Lower leg skin (tissue), 4 donors: ENCODE data around the gene NQO1. TPM values are rescaled to one million over a fixed set of nuclear protein-coding genes. Genes with fewer than 3 reads are reported as not detected.

Experiments used
- DNase-seq, 2 donors: peaks; one replicate each; pipeline ENCODE4 v3.0.0-alpha.2; 2019; ENCODE audit warnings: low spot score in 2 of 2
- H3K4me3 ChIP-seq: fragments of 200-600 bp; sonication (generic); 2 replicates; pipeline ENCODE4 v1.5.1; 2017; ENCODE audit warnings: mild to moderate bottlenecking, low read depth; ENCODE audit not compliant: poor library complexity, severe bottlenecking
- POLR2A ChIP-seq, 2 donors: fragments of 450-650 bp; IDR thresholded peaks; one replicate each; pipeline ENCODE4 v1.6.1; 2016 to 2017; ENCODE audit warnings: antibody characterized with exemption in 2 of 2, mild to moderate bottlenecking in 1 of 2, moderate library complexity in 1 of 2
- WGBS, 2 donors: methylation state at CpG; one replicate each; pipeline ENCODE4 v1.1.5; 2018; 5-methylcytosine and 5-hydroxymethylcytosine counted together
- intact Hi-C: fragments of 100-400 bp; cut with DNase I; formaldehyde crosslinking; loops from one replicate; pipeline ENCODE4 v1.15.0; 2023; ENCODE audit warnings: low total_unique reads
- total RNA-seq, 4 donors: library from RNA; depleted of rRNA; stranded (reverse); fragments of >200 nt; gene quantifications; one replicate each; pipeline ENCODE4 v1.1.0, GENCODE V29; 2016
- TF ChIP-seq, protein P1 (sequence below), 3 donors: fragments of 450-650 bp; IDR thresholded peaks; one replicate each; pipeline ENCODE4 v1.5.1; 2016; ENCODE audit warnings: antibody characterized with exemption in 3 of 3, mild to moderate bottlenecking in 3 of 3, moderate library complexity in 2 of 3

NQO1 gene
- total RNA-seq, 4 donors from 2014 or later, result 8.8 to 27.3 (median 14.8) TPM

- no peak overlapping the region for H3K4me3 ChIP-seq
- DNase-seq, result no peak
- 89 to 97% methylated on average over 2 of the region's 2 CpGs for WGBS, 2 donors
- intact Hi-C loops, result no loop called here
- TF ChIP-seq, protein P1, sequence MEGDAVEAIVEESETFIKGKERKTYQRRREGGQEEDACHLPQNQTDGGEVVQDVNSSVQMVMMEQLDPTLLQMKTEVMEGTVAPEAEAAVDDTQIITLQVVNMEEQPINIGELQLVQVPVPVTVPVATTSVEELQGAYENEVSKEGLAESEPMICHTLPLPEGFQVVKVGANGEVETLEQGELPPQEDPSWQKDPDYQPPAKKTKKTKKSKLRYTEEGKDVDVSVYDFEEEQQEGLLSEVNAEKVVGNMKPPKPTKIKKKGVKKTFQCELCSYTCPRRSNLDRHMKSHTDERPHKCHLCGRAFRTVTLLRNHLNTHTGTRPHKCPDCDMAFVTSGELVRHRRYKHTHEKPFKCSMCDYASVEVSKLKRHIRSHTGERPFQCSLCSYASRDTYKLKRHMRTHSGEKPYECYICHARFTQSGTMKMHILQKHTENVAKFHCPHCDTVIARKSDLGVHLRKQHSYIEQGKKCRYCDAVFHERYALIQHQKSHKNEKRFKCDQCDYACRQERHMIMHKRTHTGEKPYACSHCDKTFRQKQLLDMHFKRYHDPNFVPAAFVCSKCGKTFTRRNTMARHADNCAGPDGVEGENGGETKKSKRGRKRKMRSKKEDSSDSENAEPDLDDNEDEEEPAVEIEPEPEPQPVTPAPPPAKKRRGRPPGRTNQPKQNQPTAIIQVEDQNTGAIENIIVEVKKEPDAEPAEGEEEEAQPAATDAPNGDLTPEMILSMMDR (IDR thresholded peaks at IDR 0.05), result no peak
- no peak for TF ChIP-seq POLR2A (IDR thresholded peaks at IDR 0.05)
These were observed 53.9 kb downstream of the NQO1 start for GRCh38 chr16:69672315-69672997.

- intact Hi-C loops, result no loop called here
These were observed 56.8 kb downstream of the NQO1 start for GRCh38 chr16:69669577-69669976.

DNA sequence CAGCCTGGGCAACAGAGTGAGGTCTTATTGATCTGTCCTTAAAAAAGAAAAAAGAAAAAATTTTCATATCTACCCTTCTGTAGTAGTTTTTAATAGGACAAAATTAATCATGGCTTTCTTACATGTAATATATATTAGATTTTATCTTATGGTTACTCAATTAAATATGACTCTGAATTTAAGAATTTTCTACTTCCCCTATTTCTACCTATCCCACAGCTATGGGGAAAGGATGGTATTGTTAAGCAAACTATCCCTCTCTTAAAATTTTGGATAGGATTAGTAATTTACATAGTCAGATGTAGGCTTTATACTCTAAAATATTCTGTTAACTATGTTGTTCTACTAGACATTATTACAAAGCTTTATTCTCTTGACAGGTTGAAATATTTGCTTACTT is 62.5 kb downstream of the NQO1 start:
- TF ChIP-seq, protein P1 (IDR thresholded peaks at IDR 0.05), result no peak
- no peak for TF ChIP-seq POLR2A (IDR thresholded peaks at IDR 0.05)
- no peak overlapping the region for H3K4me3 ChIP-seq
- no peak for DNase-seq
- intact Hi-C loops, result no loop called here

More at GRCh38 chr16:69669577-69669976, 56.8 kb downstream of the NQO1 start:
- no peak overlapping the region for H3K4me3 ChIP-seq
- DNase-seq, result no peak
- 35 to 41% methylated on average over 1 of the region's 1 CpG for WGBS, 2 donors
- TF ChIP-seq, protein P1 (IDR thresholded peaks at IDR 0.05), result no peak
- no peak for TF ChIP-seq POLR2A (IDR thresholded peaks at IDR 0.05)

DNA sequence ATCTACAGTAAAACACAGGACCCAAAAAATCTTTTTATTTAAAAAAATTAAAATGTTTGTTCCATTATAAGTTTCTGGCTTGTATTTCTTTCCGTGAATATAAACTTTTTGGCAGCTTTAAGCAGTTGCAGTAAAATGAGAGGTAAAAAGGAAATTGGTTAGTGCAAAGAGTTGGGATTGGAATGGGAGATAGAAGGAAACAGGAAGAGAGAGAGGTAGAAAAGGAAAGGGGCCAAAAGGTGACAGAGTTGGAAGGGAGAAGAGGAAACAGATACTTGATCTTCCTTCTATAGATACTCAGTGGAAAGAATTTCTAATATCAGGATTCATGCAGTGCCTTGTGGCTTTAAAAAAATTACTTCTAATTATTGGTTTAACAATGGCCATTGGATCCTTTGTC is 63.5 kb downstream of the NQO1 start:
- no peak for TF ChIP-seq POLR2A (IDR thresholded peaks at IDR 0.05)
- TF ChIP-seq, protein P1 (IDR thresholded peaks at IDR 0.05), result no peak
- no peak overlapping the region for H3K4me3 ChIP-seq
- WGBS, 2 donors, result 67 to 75% methylated on average over 1 of the region's 1 CpG
- no peak for DNase-seq
- intact Hi-C loops, result no loop called here

GRCh38 chr16:69660166-69660565 is 66.2 kb downstream of the NQO1 start:
- intact Hi-C loops, result no loop called here
- 88 to 89% methylated on average over 4 of the region's 4 CpGs for whole genome bisulfite sequencing, 2 donors
- DNase-seq, result no peak
- no peak overlapping the region for H3K4me3 ChIP-seq
- TF ChIP-seq, protein P1 (IDR thresholded peaks at IDR 0.05), result no peak

Other genes starting within 250 kb of the NQO1 start
- gene NFAT5, start 160.6 kb downstream of the NQO1 start, total RNA-seq, result 100 to 1,000 TPM in 1 of 4 donors, 10 to 100 TPM in 3; 74.7 to 114 (median 88.6) TPM
- 10 to 100 TPM; 33.8 to 78.0 (median 51.0) TPM for gene NOB1, start 28.4 kb upstream of the NQO1 start, total RNA-seq
- 10 to 100 TPM; 26.9 to 50.9 (median 43.9) TPM for gene WWP2, start 35.8 kb upstream of the NQO1 start, total RNA-seq
- gene CLEC18A, start 224.8 kb upstream of the NQO1 start, total RNA-seq, result 1 to 10 TPM in 1 of 4 donors, under 1 TPM in 3; 0.12 to 1.2 (median 0.39) TPM